ENCODE results near the gene CYB5R2.

DNA sequence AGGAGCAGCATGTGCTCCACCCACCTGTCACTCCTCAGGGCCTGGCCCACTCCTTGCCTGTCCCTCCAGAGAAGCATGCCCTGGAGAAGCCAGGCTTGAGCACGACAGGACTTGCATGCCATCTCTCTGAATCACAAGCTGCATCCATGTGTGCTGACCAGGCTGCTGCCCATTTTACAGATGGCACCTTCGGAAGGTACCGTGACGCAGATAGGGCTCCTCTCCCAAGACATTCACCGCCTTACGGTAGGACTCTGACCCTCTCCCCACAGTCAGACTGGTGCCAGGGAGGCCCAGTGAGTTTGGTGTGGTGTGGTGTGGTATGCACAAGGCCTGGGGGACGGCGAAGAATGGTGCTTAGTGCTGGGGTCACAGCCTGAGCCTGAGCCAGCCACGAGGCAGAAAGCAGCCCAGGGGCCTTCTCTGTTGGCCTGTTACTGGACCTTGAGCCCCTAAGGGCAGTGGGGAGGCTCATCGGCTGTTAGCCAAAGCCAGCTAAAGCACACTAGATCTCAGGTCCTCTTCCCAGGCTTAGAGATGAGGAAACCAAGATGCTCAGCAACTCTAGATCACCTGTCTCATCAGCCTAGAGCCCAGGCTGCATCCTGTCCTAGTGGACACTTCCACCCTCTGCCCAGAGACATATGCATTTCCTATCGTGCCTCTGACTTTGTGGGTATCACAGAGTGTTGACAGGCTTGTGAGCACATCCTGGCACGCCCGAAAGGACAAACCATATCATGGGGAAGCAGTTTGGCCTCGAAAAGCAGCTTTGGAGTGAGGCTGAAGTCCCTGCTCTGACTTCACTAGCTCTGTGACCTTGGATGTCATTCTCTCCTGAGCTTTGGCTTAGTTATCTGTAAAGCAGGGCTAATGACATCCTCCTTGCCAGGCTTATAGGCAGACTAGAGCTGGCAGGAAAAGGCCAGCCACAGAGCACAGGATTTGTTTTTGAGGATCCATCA, 17.8 kb downstream of the CYB5R2 start:
- TF ChIP-seq BACH2 (CRISPR knock-in tag; IDR thresholded peaks at IDR 0.05; ENCODE audit: borderline replicate concordance), result no peak
- TF ChIP-seq, protein P1, sequence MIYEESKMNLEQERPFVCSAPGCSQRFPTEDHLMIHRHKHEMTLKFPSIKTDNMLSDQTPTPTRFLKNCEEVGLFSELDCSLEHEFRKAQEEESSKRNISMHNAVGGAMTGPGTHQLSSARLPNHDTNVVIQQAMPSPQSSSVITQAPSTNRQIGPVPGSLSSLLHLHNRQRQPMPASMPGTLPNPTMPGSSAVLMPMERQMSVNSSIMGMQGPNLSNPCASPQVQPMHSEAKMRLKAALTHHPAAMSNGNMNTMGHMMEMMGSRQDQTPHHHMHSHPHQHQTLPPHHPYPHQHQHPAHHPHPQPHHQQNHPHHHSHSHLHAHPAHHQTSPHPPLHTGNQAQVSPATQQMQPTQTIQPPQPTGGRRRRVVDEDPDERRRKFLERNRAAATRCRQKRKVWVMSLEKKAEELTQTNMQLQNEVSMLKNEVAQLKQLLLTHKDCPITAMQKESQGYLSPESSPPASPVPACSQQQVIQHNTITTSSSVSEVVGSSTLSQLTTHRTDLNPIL (CRISPR knock-in tag; IDR thresholded peaks at IDR 0.05; ENCODE audit: low read depth), result no peak
- TF ChIP-seq ZFP3 (CRISPR knock-in tag; IDR thresholded peaks at IDR 0.05), result no peak
- no peak for TF ChIP-seq PATZ1 (CRISPR knock-in tag; IDR thresholded peaks at IDR 0.05; ENCODE audit: borderline replicate concordance)
- no peak for TF ChIP-seq POU6F1 (CRISPR knock-in tag; IDR thresholded peaks at IDR 0.05; ENCODE audit: borderline replicate concordance, low read depth)
- TF ChIP-seq ESRRG (CRISPR knock-in tag; IDR thresholded peaks at IDR 0.05), result no peak
- TF ChIP-seq TOX (CRISPR knock-in tag; IDR thresholded peaks at IDR 0.05; ENCODE audit: borderline replicate concordance), result no peak
- no peak for TF ChIP-seq ZNF70 (CRISPR knock-in tag; IDR thresholded peaks at IDR 0.05)
- TF ChIP-seq TCF4 (CRISPR knock-in tag; IDR thresholded peaks at IDR 0.05; ENCODE audit: borderline replicate concordance), result no peak
- TF ChIP-seq RARB (CRISPR knock-in tag; IDR thresholded peaks at IDR 0.05), result no peak

Data from SK-N-SH treated with all-trans-retinoic acid at 6 μM for 48 hours (cell line).